Measurements from ENCODE around the gene NRG2.

NRG2 gene

DNA sequence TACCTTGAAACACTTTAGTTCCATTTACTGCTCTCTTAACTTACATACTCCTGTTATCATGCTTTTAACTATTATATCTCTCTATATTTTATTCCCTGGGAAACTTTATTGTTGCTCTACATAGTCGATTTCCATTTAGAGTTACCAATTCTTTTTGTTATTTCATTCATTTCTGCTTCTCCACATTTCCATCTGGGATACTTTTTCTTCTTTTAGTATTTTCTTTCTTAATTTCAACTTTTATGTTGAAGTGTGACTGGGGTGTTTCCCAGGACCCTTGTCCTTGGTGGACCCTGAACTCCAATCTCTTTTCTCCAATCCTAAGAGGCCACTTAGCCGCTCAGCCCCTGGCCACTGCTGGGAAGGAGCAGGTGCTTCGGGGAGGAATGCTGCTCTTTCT, 211.5 kb downstream of the NRG2 start:
- ATAC-seq = no peak

DNA sequence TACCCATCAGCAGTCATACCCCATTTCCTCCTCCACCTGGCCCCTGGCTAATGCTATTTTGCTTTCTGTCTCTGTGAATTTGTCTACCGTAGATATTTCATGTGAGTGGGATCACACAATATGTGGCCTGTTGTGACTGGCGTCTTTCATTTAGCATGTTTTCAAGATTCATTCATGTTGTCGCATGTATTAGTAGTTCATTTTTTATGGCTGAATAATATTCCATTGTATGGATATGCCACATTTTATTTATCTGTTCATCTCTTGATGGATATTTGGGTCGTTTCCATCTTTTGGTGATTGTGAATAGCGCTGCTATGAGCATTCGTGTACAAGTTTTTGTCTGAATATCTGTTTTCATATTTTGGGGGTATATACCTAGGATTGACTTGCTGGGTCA, 213.6 kb downstream of the NRG2 start:
- no peak for ATAC-seq

GRCh38 chr5:139828207-139828895, 214.7 kb downstream of the NRG2 start:
- no peak for ATAC-seq

DNA sequence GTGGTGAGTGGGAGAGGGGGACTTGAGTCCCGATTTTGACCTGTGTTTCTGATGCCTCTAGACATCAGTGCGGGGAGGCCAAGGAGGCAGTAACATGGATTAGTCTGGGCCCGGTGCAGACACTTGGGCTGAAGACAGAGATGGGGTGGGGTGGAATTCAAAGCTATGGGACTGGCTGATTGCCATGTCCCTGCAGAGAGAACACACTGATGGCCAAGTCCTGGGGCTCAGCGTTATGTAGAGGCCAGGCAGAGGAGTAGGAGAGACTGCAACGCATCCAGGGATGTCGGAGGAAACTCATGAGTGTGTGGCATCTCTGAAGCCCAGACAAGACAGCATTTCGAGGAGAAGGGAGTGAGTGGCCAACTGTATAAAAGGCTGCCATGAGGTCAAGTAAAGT, 217.4 kb downstream of the NRG2 start:
- no peak for ATAC-seq

DNA sequence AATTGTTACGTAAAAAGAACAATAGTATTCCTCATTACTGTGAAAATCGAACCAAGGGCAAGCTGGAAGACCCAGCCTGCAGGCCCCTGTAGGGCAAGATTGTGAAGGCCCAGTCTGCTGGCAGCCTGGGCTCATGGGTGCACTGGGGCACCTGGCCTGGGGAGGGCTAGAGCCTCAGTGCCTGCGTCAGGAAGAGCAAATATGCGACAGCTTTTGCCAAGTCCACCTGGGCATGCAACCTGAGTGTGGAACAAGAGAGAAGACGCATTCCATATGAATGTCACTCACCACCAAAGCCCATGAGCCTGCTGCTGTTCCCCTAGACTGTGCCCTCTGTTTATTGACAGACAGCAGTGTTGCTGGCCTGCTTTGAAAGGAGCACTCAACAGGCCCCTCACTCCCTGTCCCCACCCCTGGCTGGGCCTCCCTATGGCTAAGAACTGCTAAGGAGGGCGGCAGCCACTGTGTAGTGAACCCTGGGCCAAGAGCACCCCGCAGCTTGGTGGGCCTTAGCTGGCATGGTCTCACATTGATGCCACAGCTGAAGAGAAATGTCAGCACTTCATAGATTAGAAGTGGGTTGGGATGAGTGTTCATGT, 219.2 kb downstream of the NRG2 start:
- no peak for ATAC-seq

GRCh38 chr5:139822553-139823425, 220.3 kb downstream of the NRG2 start:
- no peak for ATAC-seq

GRCh38 chr5:139821806-139822552, 221.1 kb downstream of the NRG2 start:
- no peak for ATAC-seq

DNA sequence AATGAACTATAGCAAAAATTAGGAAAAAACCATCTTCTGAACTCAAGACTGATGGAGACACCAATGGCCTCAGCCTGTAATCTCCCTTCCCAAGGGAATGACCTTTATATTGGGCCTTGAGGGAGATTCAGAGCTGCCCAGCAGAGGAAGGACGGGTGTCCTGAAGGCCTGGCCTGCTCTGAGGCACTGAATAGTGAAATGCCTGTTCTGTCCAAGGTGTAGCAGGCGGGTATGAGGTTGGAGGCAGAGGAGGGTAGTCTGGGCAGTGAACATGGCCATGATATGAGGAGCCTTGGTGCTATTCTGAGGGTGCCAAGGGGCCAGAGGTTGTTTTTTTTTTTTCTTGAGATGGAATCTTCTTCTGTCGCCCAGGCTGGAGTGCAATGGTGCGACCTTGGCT, 222.5 kb downstream of the NRG2 start:
- ATAC-seq = no peak

GRCh38 chr5:139820130-139820529, 223.0 kb downstream of the NRG2 start:
- no peak for ATAC-seq

DNA sequence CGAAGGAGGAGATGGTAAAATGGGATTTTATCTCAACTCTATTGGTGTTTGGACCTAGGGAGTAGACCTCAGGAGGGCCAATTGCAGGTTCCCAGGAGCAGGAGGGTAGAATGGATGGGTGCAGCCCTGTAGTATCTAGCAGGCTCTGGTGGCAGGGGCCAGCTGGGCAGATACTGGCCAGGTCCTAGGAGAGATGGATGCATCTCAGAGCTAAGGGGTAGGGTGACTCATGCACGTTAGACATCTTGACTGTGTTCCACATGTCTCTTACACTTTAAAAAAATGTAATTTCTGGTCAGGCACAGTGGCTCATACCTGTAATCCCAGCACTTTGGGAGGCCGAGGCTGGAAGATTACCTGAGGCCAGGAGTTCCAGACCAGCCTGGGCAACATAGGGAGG, 225.1 kb downstream of the NRG2 start:
- no peak for ATAC-seq

- ATAC-seq = no peak
These were observed 225.7 kb downstream of the NRG2 start for GRCh38 chr5:139817362-139817761.

DNA sequence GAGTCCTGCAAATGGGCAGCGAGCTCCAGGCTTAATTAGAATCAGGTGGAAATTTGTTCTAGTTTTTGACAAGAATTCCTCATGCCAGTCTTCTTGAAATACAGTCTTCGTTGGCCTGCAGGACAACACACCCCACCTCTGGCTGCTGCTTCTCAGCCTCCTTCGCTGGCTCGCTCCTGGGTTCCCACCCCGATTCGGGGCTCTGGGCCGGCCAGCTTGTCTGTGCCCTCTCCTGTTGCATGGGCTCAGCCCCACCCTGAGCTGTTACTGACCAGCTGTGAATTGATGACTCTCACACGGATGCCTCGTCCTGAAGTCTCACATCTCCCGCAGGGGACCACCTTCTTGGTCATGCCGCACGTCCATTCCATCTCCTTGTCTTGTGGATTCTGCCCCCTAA, 226.5 kb downstream of the NRG2 start:
- ATAC-seq = no peak

DNA sequence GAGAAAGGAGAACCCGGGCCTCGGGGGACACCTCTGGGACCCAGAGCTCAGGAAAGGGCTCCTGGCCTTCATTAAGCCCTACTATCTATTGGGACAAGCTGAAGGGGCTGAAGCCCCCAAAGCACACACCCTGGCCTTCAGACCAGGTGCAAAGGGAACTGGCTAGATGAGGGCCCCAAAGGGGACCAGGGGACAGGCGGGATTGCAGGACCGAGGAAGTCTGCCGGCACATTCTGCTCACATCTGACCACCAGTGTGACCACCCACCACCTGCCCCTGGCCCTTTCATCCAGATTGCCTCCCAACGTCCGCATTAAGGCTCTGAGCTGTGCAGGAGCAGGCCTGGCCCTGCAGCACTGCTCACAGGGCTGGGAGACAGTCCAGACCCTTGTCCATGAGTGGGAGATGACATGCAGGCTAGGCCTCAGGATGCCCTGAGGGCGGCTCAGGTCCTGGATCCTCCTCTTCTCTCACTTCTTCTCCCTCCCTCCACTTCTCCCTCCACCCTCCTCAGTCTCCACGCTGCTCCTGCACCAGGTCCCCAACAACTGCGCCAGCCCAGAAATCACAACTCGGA, 228.3 kb downstream of the NRG2 start:
- no peak for ATAC-seq

- no peak for ATAC-seq
These were observed 228.9 kb downstream of the NRG2 start for GRCh38 chr5:139814191-139814601.

GRCh38 chr5:139812836-139813805, 230.0 kb downstream of the NRG2 start:
- ATAC-seq = no peak

- no peak for ATAC-seq
These were observed 230.8 kb downstream of the NRG2 start for GRCh38 chr5:139812323-139812722.

DNA sequence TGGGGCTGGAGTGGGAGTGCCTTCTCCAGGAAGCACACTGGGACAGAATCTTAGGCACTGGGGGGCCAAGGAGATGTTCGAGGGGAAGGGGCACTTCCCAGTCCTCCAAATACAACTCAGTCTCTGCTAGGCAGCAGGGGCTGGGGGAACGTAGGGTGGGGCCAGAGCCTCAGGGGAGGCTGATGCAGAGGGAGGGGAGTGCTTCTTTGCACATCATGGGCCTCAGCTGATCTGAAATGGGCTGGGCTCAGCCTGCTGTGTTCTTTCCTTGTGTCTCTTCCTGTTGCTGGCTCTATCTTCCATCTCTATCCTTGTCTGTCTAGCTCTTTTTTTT, 231.9 kb downstream of the NRG2 start:
- no peak for ATAC-seq

- no peak for ATAC-seq
These were observed 232.5 kb downstream of the NRG2 start for GRCh38 chr5:139810341-139811273.

- no peak for ATAC-seq
These were observed 233.7 kb downstream of the NRG2 start for GRCh38 chr5:139809331-139809810.
